B cell (primary cell): Measurements from ENCODE around the gene NFATC1. TPM values are rescaled to one million over a fixed set of nuclear protein-coding genes. Genes with fewer than 3 reads are reported as not detected.
A peak's percentile ranks its signal among the peaks of the same experiment; 100 is the strongest.

Source experiments
- ATAC-seq: fragments of 200-7000 bp; cut with Tn5 transposase; one replicate; pipeline ENCODE4 v1.10.0; 2021; ENCODE audit warnings: low read depth, mild to moderate bottlenecking, moderate number of reproducible peaks, moderate library complexity
- CTCF ChIA-PET: fragments of 350-600 bp; sonication (Branson Sonifier 250); formaldehyde crosslinking; loops from one replicate; lab custom pipeline; 2021; ENCODE audit warnings: antibody characterized with exemption, inconsistent platforms; lab: Charles Lee
- POLR2A ChIA-PET: fragments of 350-600 bp; sonication (Branson Sonifier 250); formaldehyde crosslinking; loops from one replicate; lab custom pipeline; 2021; ENCODE audit warnings: antibody characterized with exemption; lab: Charles Lee
- DNase-seq: peaks from one replicate; pipeline ENCODE4 v3.0.0; 2013
- H2AFZ ChIP-seq: 2 replicates; pipeline ENCODE4 v1.6.1; 2012; ENCODE audit warnings: mild to moderate bottlenecking, low read depth, low read length; ENCODE audit not compliant: insufficient read depth, poor library complexity, severe bottlenecking
- H3K27ac ChIP-seq, 2 donors: 1 replicate in 1 of 2; 2 replicates in 1 of 2; pipeline ENCODE4 v1.5.1; 2012 to 2013; ENCODE audit warnings: low read length in 2 of 2, mild to moderate bottlenecking in 2 of 2, moderate library complexity in 1 of 2
- H3K27me3 ChIP-seq, 4 experiments: fragments of 200-600 bp in 1 of 4; sonication (generic) in 1 of 4; replicated peaks in 1 of 4; 1 replicate in 2 of 4; 2 replicates in 2 of 4; pipeline versions ENCODE4 v1.6.1 to v1.7.0; 2013 to 2016; ENCODE audit warnings: low read length in 3 of 4, mild to moderate bottlenecking in 2 of 4, mixed read lengths in 1 of 4, moderate library complexity in 1 of 4; ENCODE audit not compliant: insufficient read depth in 4 of 4, control insufficient read depth in 3 of 4; ENCODE audit errors: control extremely low read depth in 1 of 4
- H3K36me3 ChIP-seq, 2 experiments: replicated peaks in 1 of 2; 1 replicate in 1 of 2; 2 replicates in 1 of 2; pipeline versions ENCODE4 v1.6.1 to v1.7.1; 2013; ENCODE audit warnings: low read length in 1 of 2; ENCODE audit not compliant: insufficient read depth in 2 of 2, control insufficient read depth in 1 of 2; ENCODE audit errors: control extremely low read depth in 1 of 2, extremely low read depth in 1 of 2
- H3K4me1 ChIP-seq, 2 donors: fragments of 200-600 bp in 1 of 2; sonication (generic) in 1 of 2; 1 replicate in 1 of 2; 2 replicates in 1 of 2; pipeline versions ENCODE4 v1.5.1 to v1.6.1; 2013 to 2017; ENCODE audit warnings: low read length in 2 of 2; ENCODE audit not compliant: control insufficient read depth in 2 of 2, insufficient read depth in 2 of 2
- H3K4me2 ChIP-seq: replicated peaks from 2 replicates; pipeline ENCODE3; 2012; ENCODE audit warnings: mild to moderate bottlenecking, low read depth, low read length; ENCODE audit not compliant: poor library complexity, severe bottlenecking
- H3K4me3 ChIP-seq, 5 experiments: fragments of 200-600 bp in 1 of 5; sonication (generic) in 1 of 5; 1 replicate in 3 of 5; 2 replicates in 2 of 5; pipeline versions ENCODE4 v1.5.1 to v1.7.0; 2011 to 2016; ENCODE audit warnings: low read length in 4 of 5, mild to moderate bottlenecking in 4 of 5, low read depth in 2 of 5, control low read depth in 1 of 5, moderate library complexity in 1 of 5; ENCODE audit not compliant: insufficient read depth in 1 of 5; ENCODE audit errors: control extremely low read depth in 1 of 5, extremely low read depth in 1 of 5
- H3K79me2 ChIP-seq: fragments of 200-600 bp; sonication (generic); one replicate; pipeline ENCODE4 v1.6.0; 2016; ENCODE audit warnings: low read length; ENCODE audit not compliant: control insufficient read depth, insufficient read depth
- H3K9ac ChIP-seq: fragments of 200-600 bp; sonication (generic); 2 replicates; pipeline ENCODE4 v1.6.1; 2017; ENCODE audit warnings: mild to moderate bottlenecking, low read length, moderate library complexity
- H3K9me3 ChIP-seq, 3 donors: one replicate each; pipeline versions ENCODE4 v1.6.1 to v1.7.1; 2013; ENCODE audit warnings: low read length in 2 of 3; ENCODE audit not compliant: control insufficient read depth in 2 of 3, insufficient read depth in 1 of 3; ENCODE audit errors: control extremely low read depth in 1 of 3
- H4K20me1 ChIP-seq: 2 replicates; pipeline ENCODE4 v1.6.0; 2012; ENCODE audit warnings: mild to moderate bottlenecking, low read length; ENCODE audit not compliant: insufficient read depth, control insufficient read depth, poor library complexity, severe bottlenecking
- H3K27ac Mint-ChIP-seq: one replicate; pipeline ENCODE4 v1.8.0; 2021; ENCODE audit warnings: mixed read lengths
- H3K27me3 Mint-ChIP-seq: one replicate; pipeline ENCODE4 v1.8.0; 2021; ENCODE audit warnings: mixed read lengths
- H3K4me1 Mint-ChIP-seq: one replicate; pipeline ENCODE4 v1.8.0; 2021; ENCODE audit warnings: mixed read lengths
- H3K4me3 Mint-ChIP-seq: one replicate; pipeline ENCODE4 v1.8.0; 2021; ENCODE audit warnings: mixed read lengths
- H3K9me3 Mint-ChIP-seq: one replicate; pipeline ENCODE4 v1.8.0; 2022; ENCODE audit warnings: mixed read lengths; ENCODE audit not compliant: insufficient read depth
- CTCF ChIP-seq: fragments of 200-600 bp; IDR thresholded peaks from one replicate; pipeline ENCODE4 v1.8.0; 2022; ENCODE audit warnings: antibody characterized with exemption, mild to moderate bottlenecking
- EZH2 ChIP-seq: IDR thresholded peaks from 2 replicates; pipeline ENCODE4 v1.6.1; 2012; ENCODE audit warnings: borderline replicate concordance, low read depth, mild to moderate bottlenecking, moderate library complexity, low read length; ENCODE audit not compliant: insufficient read depth, poor library complexity, severe bottlenecking
- WGBS: methylation state at CpG from one replicate; pipeline ENCODE4 v1.1.5; 2013; ENCODE audit warnings: missing lambda C conversion rate; ENCODE audit not compliant: insufficient coverage; 5-methylcytosine and 5-hydroxymethylcytosine counted together
- intact Hi-C: fragments of 100-400 bp; cut with micrococcal nuclease; formaldehyde crosslinking; loops from one replicate; pipeline ENCODE4 v1.10.0; 2022
- polyA plus RNA-seq: library from polyadenylated mRNA; depleted of rRNA; stranded (reverse); fragments of >200 nt; gene quantifications from 2 replicates; pipeline ENCODE4 v1.2.3, GENCODE V29; 2012
- total RNA-seq, 2 donors: library from RNA; stranded (reverse); fragments of 120-200 nt in 1 of 2; gene quantifications; 1 replicate in 1 of 2; 2 replicates in 1 of 2; pipeline versions ENCODE4 v1.2.3 to v1.2.4, GENCODE V29; 2013 to 2022

NFATC1 gene
- total and polyA plus RNA-seq, 2 donors (not counting 1 experiment from before 2014, with no cell fraction given) = 32.2 to 108 TPM

GRCh38 chr18:79524181-79525078 is 128.7 kb downstream of the NFATC1 start:
- POLR2A ChIA-PET = interaction anchor here (1.0 to 2.7 kb wide), 11 partner anchors 18 to 144 kb away, joined by 3 to 22 read pairs (median 8); no protein-coding TSS in a partner anchor
- TF ChIP-seq CTCF (no peak), EZH2 (no peak)
- intact Hi-C loops = loop anchor here (1.0 to 5.0 kb wide), 3 partner anchors 15 to 508 kb away; partner anchors contain the start of gene RBFA
- no peaks in the 10 kb centered on the region for H3K9me3 Mint-ChIP-seq
- peaks cover 69% of the 10 kb centered on the region for H3K4me1 Mint-ChIP-seq
- peak overlapping the region; percentile 89 for H3K4me2 ChIP-seq
- peak overlapping the region; percentile 85 for H3K27ac Mint-ChIP-seq
- H3K36me3 ChIP-seq = peaks cover 0 to 29% of the 10 kb centered on the region in 2 experiments
- H3K4me3 Mint-ChIP-seq = peak overlapping the region; percentile 76
- CTCF ChIA-PET = interaction anchor here (0.8 to 2.8 kb wide), 11 partner anchors 17 to 145 kb away, joined by 3 to 38 read pairs (median 4); partner anchors contain the start of gene NFATC1
- peak overlapping the region in 4 of 5 experiments; percentile 37 to 46 (median 42) for H3K4me3 ChIP-seq
- ATAC-seq (peak; percentile 40), DNase-seq (peak; percentile 74)
- H3K4me1 ChIP-seq = peaks cover 54 to 62% of the 10 kb centered on the region in 2 donors
- peak overlapping the region; percentile 96 for H3K27ac ChIP-seq
- H2AFZ ChIP-seq = peak overlapping the region; percentile 9
- peak overlapping the region; percentile 64 for H3K9ac ChIP-seq
- peaks cover 61% of the 10 kb centered on the region for H3K79me2 ChIP-seq
- 14% methylated on average over 58 of the region's 63 CpGs for WGBS
- H3K27me3 ChIP-seq = no peaks in the 10 kb centered on the region
- no peaks in the 10 kb centered on the region for H3K27me3 Mint-ChIP-seq
- H3K9me3 ChIP-seq = peaks cover 0 to 3% (median 0%) of the 10 kb centered on the region in 3 donors
- H4K20me1 ChIP-seq = peaks cover 6% of the 10 kb centered on the region
